ENCODE data around the gene RARS2. TPM values are rescaled to one million over a fixed set of nuclear protein-coding genes. Genes with fewer than 3 reads are reported as not detected.

The RARS2 gene
- total and polyA plus RNA-seq, 2 of the 8 experiments (the other 6 are each of a cell fraction or from before 2014, with no cell fraction given): 10.2 to 40.5 TPM

- H4K20me1 ChIP-seq (replicated peaks in 1 of 2; ENCODE audit: control insufficient read depth in 1 of 2, insufficient read depth in 2 of 2, low read length in 2 of 2): no peaks in the 10 kb centered on the region
- FAIRE-seq (no peak), DNase-seq (ENCODE audit: low read depth in 1 of 2, low spot score in 2 of 2) (no peak)
- no peaks in the 10 kb centered on the region for H3K79me1 ChIP-seq (ENCODE audit: low read depth, low read length)
- no peaks in the 10 kb centered on the region for H3K4me1 ChIP-seq (replicated peaks in 1 of 4; ENCODE audit: control insufficient read depth in 3 of 4, insufficient read depth in 4 of 4, low read length in 3 of 4)
- no peak overlapping the region for H4K8ac ChIP-seq (ENCODE audit: extremely low read depth, insufficient read depth, low read length)
- H3K4me2 ChIP-seq (ENCODE audit: insufficient read depth in 1 of 2, low read depth in 2 of 2, low read length in 2 of 2): no peak overlapping the region
- H2BK20ac ChIP-seq (ENCODE audit: low read length): no peak overlapping the region
- H2BK12ac ChIP-seq (ENCODE audit: low read depth, low read length): no peak overlapping the region
- no peak overlapping the region for H3K4me3 ChIP-seq (ENCODE audit: extremely low read depth in 1 of 4, insufficient read depth in 2 of 4, low read depth in 3 of 4, low read length in 4 of 4)
- ChIA-PET CTCF (ENCODE audit: partially characterized antibody) (interaction anchor here (0.5 to 1.1 kb wide), 3 partner anchors 86 to 400 kb away, joined by 3 read pairs; no protein-coding TSS in a partner anchor), POLR2A (ENCODE audit: partially characterized antibody) (no interaction called here)
- H2AFZ ChIP-seq (ENCODE audit: low read length): no peak overlapping the region
- no peak overlapping the region for H2BK5ac ChIP-seq (ENCODE audit: low read depth, low read length)
- H3K23me2 ChIP-seq (ENCODE audit: low read depth, low read length): no peaks in the 10 kb centered on the region; the same call in 1 of the 2 replicates
- no peak overlapping the region for H3K23ac ChIP-seq (ENCODE audit: insufficient read length)
- H3K27ac ChIP-seq (ENCODE audit: low read depth, low read length): no peak overlapping the region
- TF ChIP-seq SP2 (IDR thresholded peaks at IDR 0.05; ENCODE audit: low read length): no peak
- no peak for TF ChIP-seq SRF (IDR thresholded peaks at IDR 0.05; ENCODE audit: low read depth, low read length)
- no peak for TF ChIP-seq RNF2 (IDR thresholded peaks at IDR 0.05; ENCODE audit: borderline replicate concordance, low read depth, low read length, missing control alignments, poor library complexity, severe bottlenecking)
- no peak for TF ChIP-seq HDAC6 (IDR thresholded peaks at IDR 0.05; ENCODE audit: low read depth, low read length)
- TF ChIP-seq CHD2 (IDR thresholded peaks at IDR 0.05; ENCODE audit: low read length): no peak
- no peak for TF ChIP-seq CBX5 (IDR thresholded peaks at IDR 0.05; ENCODE audit: low read depth, low read length)
- TF ChIP-seq SP4 (IDR thresholded peaks at IDR 0.05; ENCODE audit: low read length): no peak
- no peak for TF ChIP-seq NRF1 (IDR thresholded peaks at IDR 0.05; ENCODE audit: low read depth, low read length)
- no peak for TF ChIP-seq POLR2AphosphoS5 (IDR thresholded peaks at IDR 0.05; ENCODE audit: low read depth, low read length)
- TF ChIP-seq TAF1 (IDR thresholded peaks at IDR 0.05; ENCODE audit: low read depth, low read length): no peak
- TF ChIP-seq TBP (IDR thresholded peaks at IDR 0.05; ENCODE audit: low read depth, low read length): no peak
- no peaks in the 10 kb centered on the region for H3K27me3 ChIP-seq (replicated peaks in 1 of 4; ENCODE audit: control insufficient read depth in 3 of 4, extremely low read depth in 1 of 4, insufficient read depth in 3 of 4, low read length in 3 of 4)
- WGBS, 2 experiments (ENCODE audit: extremely low coverage in 1 of 2, insufficient coverage in 1 of 2, insufficient read length in 1 of 2, insufficient replicate concordance in 2 of 2, low coverage in 1 of 2, low lambda C conversion rate in 2 of 2, missing lambda C conversion rate in 1 of 2): 86% methylated on average over 2 of the region's 2 CpGs; no CpG with 5 or more reads in 1 of the 2 experiments
- H3K9ac ChIP-seq (replicated peaks in 1 of 4; ENCODE audit: extremely low read depth in 1 of 4, low read depth in 3 of 4, low read length in 3 of 4): no peak overlapping the region
- no peak overlapping the region for H2BK15ac ChIP-seq (ENCODE audit: low read length)
- no peak overlapping the region for H4K5ac ChIP-seq (ENCODE audit: insufficient read length, low read depth, low read length)
- no peaks in the 10 kb centered on the region for H3K9me3 ChIP-seq (ENCODE audit: insufficient read depth in 2 of 2, low read depth in 1 of 2, low read length in 1 of 2)
- H3K14ac ChIP-seq (ENCODE audit: insufficient read length): no peak overlapping the region
- no peaks in the 10 kb centered on the region for H3K36me3 ChIP-seq (ENCODE audit: control insufficient read depth in 2 of 4, insufficient read depth in 4 of 4, low read length in 3 of 4)
- H4K91ac ChIP-seq (replicated peaks; ENCODE audit: insufficient read length, low read length): no peak overlapping the region
- no peak overlapping the region for H2BK120ac ChIP-seq (replicated peaks; ENCODE audit: low read depth, low read length)
- no peak overlapping the region for H3K18ac ChIP-seq (ENCODE audit: extremely low read depth, low read length)
- no peaks in the 10 kb centered on the region for H3K79me2 ChIP-seq (ENCODE audit: control insufficient read depth in 1 of 2, insufficient read depth in 2 of 2, low read length in 2 of 2)
- H3K4ac ChIP-seq (replicated peaks; ENCODE audit: insufficient read length, low read depth, low read length): no peak overlapping the region
- no peak overlapping the region for H2AK5ac ChIP-seq (ENCODE audit: low read depth, low read length)
- H3K56ac ChIP-seq (replicated peaks; ENCODE audit: insufficient read length, low read depth, low read length): no peak overlapping the region
These were observed 124.7 kb downstream of the RARS2 start for GRCh38 chr6:87465051-87465450.

Measured in H1 (cell line).